Neural cell (in vitro differentiated cells): ENCODE data around the gene MARK3.

Experiments used
- EP300 ChIP-seq: fragments of 450-650 bp; conservative IDR thresholded peaks from 2 replicates; pipeline ENCODE4 v1.6.1; 2014; ENCODE audit warnings: antibody characterized with exemption, mild to moderate bottlenecking, moderate library complexity; ENCODE audit not compliant: poor library complexity, severe bottlenecking
- EZH2 ChIP-seq: fragments of 200-600, 300-800 bp; shearing (Covaris generic), sonication (generic); IDR thresholded peaks from 2 replicates; pipeline ENCODE4 v1.6.1; 2014; ENCODE audit warnings: antibody characterized with exemption, low read length, borderline replicate concordance, mild to moderate bottlenecking; ENCODE audit not compliant: insufficient read depth, poor library complexity, severe bottlenecking
- POLR2AphosphoS5 ChIP-seq: IDR thresholded peaks from 2 replicates; pipeline ENCODE4 v1.6.1; 2012
- SMC3 ChIP-seq: fragments of 450-650 bp; conservative IDR thresholded peaks from 2 replicates; pipeline ENCODE4 v1.6.1; 2014; ENCODE audit warnings: antibody characterized with exemption, mild to moderate bottlenecking, moderate library complexity; ENCODE audit not compliant: poor library complexity
- TAF1 ChIP-seq: IDR thresholded peaks from 2 replicates; pipeline ENCODE4 v1.6.1; 2012; ENCODE audit warnings: low read depth
- TF ChIP-seq, protein P1 (sequence below): fragments of 450-650 bp; IDR thresholded peaks from 2 replicates; pipeline ENCODE4 v1.5.1; 2014; ENCODE audit warnings: antibody characterized with exemption, mild to moderate bottlenecking, moderate library complexity; ENCODE audit not compliant: poor library complexity, severe bottlenecking
- TF ChIP-seq, protein P2 (sequence below): IDR thresholded peaks from 2 replicates; pipeline ENCODE4 v1.6.1; 2012; ENCODE audit warnings: borderline replicate concordance

DNA sequence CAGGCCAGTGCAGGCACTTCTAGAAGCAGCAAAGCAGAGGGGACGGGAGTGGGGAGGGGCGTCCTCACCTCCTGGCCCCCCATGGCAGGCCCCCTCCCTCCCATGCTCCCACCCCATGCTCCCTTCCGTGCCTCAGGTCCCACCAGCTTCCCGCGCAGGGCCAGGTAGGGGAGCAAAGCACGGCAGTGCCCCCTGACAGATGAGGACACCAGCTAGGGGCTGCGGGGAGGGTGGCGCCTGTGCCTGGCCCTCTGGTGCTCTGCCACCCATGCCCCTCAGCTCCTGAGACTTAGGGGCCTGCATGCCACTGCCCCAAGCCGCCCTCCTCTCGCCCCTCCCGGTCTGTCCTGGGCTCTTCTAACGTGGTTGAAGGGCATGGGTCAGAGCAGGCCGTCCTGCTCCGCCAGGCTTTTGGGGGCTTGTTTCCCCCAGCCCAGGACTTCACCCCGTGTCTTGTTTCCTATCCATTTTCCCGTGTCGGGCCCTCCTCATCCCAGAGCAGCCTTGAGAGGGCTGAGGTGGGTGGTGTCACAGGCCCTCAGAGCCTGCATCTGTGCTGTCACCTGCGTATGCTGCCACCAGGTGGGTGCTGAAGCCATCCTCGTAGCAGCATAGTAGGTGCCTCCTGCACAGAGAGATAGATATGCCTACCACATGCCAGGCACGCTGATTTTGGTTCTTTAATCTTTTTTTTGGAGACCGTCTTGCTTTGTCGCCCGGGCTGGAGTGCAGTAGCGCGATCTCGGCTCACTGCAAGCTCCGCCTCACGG, 154.0 kb downstream of the MARK3 start:
- TF ChIP-seq, protein P1, sequence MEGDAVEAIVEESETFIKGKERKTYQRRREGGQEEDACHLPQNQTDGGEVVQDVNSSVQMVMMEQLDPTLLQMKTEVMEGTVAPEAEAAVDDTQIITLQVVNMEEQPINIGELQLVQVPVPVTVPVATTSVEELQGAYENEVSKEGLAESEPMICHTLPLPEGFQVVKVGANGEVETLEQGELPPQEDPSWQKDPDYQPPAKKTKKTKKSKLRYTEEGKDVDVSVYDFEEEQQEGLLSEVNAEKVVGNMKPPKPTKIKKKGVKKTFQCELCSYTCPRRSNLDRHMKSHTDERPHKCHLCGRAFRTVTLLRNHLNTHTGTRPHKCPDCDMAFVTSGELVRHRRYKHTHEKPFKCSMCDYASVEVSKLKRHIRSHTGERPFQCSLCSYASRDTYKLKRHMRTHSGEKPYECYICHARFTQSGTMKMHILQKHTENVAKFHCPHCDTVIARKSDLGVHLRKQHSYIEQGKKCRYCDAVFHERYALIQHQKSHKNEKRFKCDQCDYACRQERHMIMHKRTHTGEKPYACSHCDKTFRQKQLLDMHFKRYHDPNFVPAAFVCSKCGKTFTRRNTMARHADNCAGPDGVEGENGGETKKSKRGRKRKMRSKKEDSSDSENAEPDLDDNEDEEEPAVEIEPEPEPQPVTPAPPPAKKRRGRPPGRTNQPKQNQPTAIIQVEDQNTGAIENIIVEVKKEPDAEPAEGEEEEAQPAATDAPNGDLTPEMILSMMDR, result no peak
- TF ChIP-seq POLR2AphosphoS5 (no peak), SMC3 (no peak), EZH2 (no peak), EP300 (no peak), TAF1 (no peak)
- TF ChIP-seq, protein P2, sequence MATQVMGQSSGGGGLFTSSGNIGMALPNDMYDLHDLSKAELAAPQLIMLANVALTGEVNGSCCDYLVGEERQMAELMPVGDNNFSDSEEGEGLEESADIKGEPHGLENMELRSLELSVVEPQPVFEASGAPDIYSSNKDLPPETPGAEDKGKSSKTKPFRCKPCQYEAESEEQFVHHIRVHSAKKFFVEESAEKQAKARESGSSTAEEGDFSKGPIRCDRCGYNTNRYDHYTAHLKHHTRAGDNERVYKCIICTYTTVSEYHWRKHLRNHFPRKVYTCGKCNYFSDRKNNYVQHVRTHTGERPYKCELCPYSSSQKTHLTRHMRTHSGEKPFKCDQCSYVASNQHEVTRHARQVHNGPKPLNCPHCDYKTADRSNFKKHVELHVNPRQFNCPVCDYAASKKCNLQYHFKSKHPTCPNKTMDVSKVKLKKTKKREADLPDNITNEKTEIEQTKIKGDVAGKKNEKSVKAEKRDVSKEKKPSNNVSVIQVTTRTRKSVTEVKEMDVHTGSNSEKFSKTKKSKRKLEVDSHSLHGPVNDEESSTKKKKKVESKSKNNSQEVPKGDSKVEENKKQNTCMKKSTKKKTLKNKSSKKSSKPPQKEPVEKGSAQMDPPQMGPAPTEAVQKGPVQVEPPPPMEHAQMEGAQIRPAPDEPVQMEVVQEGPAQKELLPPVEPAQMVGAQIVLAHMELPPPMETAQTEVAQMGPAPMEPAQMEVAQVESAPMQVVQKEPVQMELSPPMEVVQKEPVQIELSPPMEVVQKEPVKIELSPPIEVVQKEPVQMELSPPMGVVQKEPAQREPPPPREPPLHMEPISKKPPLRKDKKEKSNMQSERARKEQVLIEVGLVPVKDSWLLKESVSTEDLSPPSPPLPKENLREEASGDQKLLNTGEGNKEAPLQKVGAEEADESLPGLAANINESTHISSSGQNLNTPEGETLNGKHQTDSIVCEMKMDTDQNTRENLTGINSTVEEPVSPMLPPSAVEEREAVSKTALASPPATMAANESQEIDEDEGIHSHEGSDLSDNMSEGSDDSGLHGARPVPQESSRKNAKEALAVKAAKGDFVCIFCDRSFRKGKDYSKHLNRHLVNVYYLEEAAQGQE, result no peak
